Kidney capillary endothelial cell (primary cell): ENCODE results near the gene HSPBP1.

Source experiments
- DNase-seq: peaks from one replicate; pipeline ENCODE4 v3.0.0-alpha.2; 2018; ENCODE audit warnings: low spot score

Gene HSPBP1

DNA sequence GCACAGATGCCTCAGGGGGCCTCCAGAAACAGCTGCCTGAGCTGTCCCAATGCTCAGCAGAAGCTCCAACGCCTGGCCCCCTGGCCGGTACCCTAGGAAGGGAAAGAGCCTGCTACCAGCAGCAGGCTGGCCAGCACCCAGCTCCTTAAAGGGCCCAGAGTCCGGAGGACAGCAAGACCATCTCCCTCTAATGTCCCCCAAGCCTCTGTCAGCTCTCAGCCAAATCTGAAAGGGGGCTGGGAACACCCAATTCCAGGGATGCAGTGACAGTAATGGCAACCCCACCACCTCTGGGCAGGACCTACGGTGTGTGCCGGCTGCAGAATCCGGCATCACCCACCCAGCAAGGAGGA is 25.3 kb downstream of the HSPBP1 start:
- DNase-seq: no peak

DNA sequence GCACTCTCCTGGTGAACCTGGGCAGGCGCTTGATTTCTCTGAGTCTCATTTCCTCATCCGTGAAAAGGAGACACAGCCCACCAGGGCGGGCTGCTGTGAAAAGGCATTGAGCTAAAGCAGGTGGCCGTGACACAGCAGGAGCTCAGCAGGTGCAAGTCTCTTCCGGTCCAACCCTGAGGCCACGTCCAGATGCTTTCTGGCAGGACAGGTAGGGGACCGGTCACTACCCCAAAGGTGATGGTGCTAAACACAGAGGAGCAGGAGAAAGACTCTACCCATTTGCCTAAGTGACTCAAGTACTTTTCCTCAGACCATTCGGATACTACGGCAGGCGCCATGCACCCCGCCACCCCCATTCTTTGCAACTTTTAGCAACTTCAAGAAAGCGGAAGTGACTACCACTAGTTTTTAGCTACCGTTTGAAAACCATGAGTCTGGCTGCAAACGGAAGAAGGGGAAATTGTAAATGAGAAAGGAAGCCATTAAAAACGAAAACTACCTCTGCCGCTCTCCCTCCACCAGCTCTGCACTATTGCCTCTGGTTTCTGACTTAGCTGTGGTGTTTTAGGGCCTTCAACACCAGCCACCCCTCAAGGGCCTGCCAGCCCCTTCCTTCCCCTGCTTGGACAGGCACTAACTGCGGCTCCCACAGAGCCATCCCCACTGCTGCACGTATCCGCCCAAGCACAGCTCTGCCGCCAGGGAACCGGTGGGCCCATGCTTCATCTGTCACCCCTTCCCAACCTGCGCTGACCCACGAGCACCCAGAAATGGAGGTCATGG is 25.9 kb downstream of the HSPBP1 start:
- DNase-seq: no peak

DNA sequence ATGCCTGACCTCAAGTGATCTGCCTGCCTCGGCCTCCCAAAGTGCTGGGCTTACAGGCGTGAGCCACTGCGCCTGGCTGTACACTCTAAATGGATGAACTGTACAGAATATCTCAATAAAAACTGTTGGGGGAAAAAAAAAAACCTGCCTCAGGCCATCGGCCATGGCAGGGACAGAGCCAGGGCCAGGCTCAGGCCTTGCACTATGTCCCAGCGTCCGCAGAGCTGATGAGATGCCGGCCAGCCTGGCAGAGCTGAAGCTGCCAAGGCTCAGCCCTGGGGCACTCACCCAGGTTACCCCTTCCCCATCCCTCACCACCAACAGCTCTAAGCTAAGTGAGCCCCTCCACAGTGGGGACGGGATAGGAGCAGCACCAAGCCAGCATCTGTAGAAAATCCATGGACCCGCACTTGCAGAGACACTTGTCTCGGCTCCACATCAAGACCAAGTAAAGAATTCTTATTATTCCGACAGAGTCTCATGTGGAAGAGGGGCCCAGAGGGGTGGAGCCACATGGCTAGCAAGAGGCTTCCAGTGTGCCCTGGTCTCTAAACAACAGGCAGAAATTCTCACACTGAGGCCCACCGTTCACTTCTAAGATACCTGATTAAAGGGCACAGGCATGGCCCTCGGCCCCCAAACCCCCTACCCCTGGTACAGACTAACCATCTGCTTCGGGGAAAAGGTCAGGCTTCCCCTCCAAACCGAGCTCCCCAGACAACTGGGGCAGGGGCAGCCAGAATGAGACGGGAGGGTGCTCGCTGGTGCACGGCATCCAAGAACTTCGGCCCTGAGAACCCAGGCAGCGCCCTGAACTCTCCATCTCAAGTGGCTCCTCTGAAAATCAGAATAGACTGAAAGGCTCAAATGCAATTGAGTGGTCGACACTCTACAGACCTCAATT is 26.9 kb downstream of the HSPBP1 start:
- DNase-seq: no peak

DNA sequence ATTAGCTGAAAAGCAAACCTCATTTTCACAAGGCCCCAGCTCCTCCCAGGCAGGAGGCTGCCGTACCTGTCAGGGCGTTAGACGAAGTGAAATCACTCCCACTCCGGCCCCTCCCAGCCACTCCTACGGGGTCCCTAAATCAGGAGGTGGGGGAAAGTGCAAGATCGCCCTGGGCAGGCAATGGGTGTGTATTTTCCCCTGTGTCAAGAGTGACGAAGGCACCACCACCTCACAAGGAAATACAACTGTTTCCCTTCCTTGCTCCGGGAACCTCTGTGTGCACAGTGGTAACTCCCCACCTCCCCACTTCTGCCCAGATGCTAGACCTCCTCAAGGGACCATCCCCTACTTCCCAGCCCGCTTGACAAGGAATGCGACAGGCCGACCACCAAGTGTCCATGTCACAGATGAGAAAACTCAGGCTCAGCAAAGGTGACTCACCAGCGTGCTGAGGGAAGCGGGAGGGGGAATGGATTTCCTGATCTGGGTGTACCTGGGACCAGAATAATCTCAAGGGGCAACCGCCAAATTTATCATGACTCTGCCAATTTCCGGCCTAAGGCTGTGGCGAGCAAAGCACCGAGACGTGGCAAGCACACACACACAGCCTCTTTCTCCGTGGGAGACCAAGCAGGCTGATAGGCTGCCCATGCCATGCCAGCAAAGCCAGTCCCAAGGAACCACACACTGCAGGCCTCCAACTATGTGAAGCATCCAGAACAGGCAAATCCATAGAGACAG is 28.4 kb downstream of the HSPBP1 start:
- peak; percentile 18 for DNase-seq

DNA sequence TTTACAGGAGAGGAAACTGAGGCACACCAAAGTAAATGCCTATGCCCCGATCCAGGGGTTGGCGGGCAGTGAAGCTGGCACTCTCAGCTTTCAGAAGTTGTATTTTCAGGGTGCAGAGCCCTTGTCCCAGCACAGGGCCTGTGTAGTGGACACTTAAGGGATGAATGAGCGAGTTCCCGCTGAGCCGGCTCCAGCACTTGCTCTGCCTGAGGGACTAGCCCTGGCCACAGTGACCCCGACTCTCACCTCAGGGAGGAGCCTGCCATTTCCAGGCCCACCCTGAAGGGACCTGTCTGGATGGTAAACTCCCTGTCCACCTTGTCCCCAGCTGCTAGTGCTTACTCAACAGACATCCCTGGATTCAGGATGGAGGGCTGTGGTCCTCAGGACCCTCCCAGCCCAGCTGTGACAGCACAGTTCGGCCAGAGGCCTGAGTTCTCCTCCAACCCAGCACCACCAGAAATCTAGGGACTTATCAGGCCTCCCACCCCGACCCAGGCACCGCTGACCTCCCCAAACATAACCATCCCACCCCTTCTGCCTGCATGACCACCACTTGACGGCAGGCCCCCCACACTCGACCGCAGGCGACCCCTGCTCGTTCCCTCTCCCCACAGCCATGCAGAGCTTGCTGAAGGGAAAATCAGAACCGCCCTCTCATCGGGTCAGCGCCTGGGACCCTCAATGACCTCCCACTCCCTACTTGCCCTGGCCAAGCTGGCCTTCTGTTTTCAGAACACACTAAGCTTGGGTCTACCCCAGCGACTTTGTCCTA is 29.5 kb downstream of the HSPBP1 start:
- no peak for DNase-seq

DNA sequence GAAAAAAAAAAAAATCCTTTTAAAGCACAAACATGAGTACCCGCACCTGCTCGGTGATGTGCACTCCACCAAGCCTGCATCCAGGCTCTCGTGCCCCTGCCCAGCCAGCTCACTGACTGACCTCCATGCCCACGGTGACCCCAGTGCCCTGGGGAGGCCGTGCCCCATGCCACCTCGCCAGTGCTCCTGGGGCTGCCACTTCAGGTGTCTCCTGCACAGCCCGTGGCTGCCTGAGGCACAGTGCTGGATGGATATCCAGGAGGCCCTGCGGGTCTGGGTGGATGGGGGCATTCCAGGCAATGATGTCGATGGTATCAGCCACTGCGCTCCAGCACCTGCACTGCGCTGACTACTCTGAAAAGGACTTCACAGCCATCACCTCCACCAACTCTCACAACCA is 30.1 kb downstream of the HSPBP1 start:
- no peak for DNase-seq

DNA sequence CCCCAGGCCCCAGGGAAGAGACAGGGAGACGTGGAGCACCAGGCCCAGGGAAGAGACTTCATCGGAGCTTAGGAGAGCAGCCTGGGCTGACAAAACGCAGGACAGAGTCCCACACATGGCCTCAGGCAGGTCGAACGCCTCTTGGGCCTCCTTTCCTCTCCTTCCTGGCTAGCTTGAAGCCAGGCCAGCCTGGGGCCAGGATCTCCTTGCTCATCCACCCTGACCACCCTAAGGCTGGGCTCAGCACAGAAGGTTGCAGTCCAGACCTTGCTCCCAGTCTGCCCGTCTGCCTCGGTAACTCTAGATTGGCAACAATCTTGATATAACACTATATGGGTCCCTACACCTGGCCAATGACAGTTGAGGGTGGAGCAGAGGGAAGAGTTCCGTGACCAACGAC is 31.2 kb downstream of the HSPBP1 start:
- no peak for DNase-seq

DNA sequence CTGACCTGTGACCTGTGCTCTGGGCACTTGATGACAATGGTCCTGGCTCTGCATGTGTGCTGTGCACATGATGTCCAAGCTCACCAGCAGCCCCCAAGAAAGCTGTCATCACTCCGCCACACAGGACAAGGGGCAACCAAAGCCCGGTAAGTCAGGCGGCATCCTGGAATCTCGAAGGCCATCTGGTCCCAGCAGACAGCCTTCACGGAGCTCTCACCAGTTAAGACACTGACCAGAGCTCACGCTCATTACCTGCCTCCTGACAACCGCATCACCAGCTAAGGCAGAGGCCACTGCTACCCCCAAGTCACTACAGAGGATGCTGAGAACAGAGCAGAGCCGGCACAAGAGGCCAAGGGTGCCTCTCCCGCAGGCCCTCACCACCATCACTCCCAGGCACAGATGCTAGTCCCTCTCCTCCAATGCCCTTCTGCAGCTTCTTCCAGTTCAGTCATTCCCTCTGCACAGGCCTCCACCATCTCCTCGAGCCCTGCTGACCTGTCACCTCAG is 31.7 kb downstream of the HSPBP1 start:
- DNase-seq: no peak

DNA sequence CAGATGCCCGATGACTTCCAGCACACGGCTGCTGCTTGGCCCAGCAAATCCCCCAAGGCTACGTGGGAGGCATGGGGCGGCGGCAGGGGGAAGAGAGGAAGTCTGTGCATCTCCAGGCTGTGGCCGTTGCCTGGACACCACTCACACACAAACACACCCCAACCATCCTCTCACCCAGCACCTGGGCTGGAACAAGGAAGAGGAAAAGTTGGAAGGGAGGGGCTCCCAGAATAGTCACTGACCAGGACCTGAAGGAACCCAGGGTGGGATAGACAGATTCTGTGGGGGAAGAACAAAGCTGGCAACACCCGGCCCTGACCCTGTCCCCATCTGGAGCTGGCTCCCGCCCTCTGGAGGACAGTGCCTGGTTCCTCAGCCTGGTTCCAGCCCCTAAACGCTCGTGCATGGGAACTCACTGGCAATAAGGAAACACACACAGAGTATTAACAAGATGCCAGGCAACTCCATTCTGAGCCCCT is 32.2 kb downstream of the HSPBP1 start:
- DNase-seq: no peak

DNA sequence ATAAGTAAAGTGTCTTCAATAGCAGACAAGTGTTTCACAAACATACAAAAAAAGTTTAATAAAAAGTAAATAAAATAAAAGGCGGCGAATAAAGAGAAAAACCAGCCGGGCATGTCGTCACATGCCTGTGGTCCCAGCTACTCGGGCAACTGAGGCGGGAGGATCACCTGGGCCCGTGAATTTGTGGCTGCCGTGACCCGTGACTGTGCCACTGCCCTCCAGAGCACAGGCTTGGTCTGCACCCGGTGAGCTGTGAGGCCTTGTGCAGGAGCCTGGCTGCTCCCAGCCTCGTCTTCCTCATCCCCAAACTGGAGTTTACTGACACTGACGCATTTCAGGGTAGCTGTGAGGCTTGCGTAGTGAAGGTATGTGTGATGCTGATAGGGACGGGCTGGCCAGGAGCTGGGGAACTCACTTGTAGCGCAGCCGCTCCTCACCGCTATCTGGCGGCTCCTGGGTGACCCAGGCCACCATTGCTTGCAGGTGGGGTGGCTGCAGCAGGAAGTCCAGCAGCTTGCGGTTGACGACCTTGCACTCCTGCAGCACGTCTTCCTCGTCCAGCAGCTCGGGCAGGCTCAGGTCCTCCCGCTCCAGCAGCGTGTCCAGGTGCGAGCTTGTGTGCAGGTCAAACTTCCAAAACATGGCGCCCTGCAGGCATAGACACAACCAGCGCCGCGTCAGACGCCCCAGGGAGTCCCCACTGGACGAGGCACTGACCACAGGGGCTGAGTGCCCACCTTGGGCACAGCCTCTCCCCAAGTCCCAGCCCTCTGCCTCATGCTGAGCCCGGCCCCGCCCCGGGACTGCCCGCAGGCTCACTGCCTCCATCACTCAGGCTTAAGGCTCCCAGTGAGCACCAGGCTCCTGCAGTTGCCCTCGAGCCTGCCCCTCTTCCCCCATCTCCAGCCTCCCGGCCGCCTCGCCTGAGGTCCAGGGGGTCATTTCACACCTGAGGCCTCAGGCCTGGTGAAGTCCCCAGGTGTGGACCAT is 33.2 kb downstream of the HSPBP1 start:
- DNase-seq: no peak

DNA sequence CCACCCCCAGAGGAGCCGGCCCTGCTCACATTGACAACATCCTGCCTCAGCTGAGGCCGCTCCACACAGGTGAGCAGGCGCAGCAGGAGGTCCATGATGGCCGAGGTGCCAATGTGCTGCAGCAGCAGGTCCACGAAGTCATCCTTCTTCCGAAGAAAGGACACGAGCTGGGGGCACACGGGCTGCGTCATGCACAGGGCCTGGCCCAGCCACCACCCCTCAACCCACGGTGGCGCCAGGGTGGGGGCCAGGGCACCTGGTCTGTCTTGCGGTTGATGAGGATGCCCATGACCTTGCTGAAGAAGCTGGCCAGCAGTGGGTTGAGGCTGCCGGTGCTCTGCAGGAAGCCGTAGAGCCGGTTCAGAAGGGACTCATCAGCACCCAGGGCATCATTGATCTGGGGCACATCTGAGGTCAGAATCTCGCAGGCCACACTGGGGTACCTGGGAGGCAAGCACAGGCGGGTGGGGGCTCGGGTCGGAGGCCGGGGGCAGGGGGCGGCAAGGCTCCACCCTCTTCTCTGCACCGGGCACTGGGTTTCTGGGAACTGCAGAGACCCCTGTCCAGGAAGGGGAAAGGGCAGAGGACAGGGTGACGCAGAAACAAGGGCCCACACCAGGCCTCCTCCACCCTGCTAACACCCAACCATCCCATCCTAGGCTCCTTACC is 34.5 kb downstream of the HSPBP1 start:
- DNase-seq: no peak

DNA sequence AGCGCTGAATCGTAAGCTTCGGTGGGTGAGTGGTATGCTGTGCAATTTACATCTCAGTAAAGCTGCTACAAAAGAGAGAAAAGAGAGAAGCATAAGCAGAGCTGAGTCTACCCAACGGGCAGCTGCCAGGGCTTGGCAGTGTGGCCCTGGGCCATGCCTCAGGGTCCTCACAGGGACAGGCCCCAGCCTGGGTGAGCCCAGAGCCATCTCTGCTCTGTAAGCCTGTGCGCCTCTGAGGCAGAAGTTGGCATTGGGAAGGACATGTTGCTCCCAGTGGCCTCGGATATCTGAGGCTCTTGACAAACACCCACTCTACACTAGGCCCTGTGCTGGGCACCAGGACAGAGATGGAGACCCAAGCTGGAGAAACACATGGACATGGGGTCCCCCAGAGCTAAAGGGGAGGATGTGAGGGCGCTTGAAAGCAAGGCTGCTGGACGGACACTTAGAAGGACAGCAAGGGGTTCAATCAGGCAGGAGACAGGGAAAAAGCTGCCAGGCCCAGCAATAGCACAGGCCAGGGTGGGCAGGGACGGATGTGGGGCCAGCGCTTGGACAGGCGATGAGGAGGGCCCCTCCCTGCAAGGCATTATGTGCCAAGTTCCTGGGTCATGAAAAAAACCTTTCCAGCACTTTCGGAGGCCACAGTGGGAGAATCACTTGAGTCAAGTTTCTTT is 35.8 kb downstream of the HSPBP1 start:
- no peak for DNase-seq

DNA sequence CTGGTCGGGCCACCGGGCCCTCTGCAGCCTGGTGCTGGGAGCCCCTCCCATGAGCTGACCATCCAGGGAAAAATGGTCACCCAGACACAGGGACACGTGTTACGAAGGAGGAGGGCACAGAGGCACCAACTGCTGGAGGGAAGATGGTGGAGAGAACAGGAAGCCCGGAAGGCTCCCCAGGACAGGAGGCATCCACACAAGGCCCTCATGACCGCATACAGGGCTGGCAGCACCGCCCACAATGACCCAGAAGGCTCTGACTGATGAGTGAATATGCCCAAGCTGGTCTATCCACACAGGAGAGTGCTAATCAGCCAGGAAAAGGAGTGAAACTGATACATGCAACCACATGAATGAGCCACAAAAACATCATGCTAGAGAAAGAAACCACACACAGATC is 37.4 kb downstream of the HSPBP1 start:
- DNase-seq: no peak

DNA sequence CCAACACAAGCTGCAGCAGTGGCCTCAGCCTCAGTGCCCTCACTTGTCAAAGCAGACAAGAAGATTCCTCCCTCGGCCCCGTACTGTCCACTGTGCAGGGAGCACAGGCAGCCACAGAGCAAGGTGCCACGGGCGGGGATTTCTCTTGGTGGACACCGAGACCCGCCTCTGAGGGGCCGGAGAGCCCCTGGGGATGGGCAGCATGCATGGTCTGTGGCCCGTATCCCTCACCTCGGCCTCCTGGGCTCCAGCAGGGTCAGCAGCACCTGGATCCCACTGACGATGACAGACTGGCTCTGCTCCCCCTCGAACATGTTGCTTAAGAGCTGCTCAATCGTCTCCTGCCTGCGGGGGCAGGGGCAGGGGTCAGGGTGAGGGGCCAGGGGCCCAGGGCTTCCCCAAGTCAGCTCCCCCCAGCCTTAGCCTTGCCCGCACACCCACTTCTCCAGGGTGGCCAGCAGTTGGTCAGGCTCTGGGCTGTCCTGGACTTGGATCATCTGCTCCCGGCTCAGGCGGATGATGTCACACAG is 37.9 kb downstream of the HSPBP1 start:
- DNase-seq: no peak

DNA sequence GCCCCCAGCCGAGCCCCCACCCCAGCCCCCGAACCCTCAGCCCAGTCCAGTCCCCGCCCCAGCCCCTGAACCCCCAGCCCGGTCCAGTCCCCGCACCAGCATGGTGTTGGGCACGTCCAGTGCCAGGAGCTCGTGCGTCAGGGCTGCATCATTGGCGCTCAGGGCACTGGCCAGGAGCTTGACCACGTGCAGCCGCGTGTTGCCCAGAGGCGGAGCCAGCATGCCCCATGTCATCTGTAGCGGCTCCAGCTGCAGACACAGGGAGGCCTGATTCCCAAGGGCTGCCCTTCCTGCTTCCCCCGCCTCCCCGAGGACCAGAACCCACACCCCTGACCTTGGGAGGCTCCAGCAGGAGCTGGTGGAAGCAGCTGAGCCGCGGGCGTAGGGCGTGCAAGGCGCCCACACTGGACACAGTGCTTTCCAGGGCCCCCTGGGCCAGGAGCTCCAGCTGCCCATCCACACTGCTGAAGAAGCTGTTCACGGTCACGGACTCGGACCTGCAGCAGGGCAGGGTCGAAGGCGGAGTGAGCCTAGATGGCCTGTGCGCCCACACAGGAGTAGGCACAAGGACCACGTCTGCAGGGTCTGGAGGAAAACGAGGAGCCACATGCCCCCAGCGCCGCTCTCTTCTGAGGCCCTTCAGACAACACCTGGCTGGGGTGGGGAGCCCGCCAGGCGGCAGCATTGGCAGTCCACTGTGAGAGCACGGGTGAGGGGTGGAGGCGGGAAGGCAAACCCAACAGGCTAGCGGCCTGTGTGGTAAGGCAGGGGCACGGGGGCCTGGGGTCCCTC is 38.6 kb downstream of the HSPBP1 start:
- DNase-seq: no peak

DNA sequence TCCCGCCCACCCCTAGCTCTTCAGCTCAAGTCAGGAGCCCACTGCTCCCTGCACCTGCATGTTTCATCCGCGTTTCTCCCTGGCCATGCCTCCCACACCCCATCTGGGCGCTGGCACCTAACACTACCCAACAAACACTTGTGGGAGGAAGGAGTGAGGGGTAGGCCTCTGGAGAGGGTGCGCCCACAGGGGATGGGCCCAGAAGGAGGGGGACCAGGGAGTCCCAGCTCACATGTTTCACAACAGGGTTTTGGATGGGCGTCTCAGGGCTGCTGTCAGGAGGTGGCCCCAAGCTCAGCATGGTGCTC is 39.2 kb downstream of the HSPBP1 start:
- DNase-seq: no peak

DNA sequence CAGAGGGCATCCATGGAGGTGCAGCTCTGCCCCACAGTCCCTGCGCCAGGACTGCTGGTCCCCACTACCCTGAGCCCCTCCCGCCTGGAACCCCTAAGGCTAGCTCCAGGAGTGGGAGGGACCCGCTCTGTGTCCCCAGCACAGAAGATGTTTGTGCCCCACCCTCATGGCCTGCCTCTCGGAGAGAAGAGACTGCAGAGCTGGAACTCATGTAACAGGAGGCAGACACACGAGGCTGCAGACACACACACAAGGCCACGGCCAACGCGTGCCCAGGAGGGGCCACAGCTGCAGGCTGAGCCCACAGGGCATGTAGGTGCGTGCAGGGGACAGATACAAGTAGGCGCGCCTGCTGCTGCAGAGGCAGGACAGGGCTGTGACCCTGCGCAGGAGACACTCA is 40.9 kb downstream of the HSPBP1 start:
- DNase-seq: no peak

DNA sequence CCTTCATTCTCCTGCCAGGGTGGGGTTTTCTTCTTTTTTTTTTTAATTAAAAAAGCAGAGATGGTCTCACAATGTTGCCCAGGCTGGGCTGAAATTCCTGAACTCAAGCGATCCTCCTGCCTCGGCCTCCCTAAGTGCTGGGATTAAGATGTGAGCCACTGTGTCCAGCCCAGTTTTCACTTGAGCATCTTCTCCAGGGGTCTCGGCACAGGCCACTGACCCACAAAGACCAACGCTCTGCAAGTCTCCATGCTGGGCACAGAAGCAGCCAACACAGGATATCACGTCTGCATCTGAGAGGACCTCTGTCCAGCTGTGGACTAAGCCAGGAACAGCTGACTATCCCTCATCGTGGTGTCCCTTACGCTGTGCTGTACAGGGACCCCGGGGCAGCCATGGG is 41.9 kb downstream of the HSPBP1 start:
- no peak for DNase-seq
